GM19452 (cell line): ENCODE results near the gene NLGN1.

ENCODE experiments used
- ATAC-seq: cut with Tn5 transposase; IDR thresholded peaks from one replicate; pipeline ENCODE4 v1.9.1; 2021; ENCODE audit not compliant: unreplicated experiment

The NLGN1 gene

GRCh38 chr3:173708191-173708590 is 310.6 kb downstream of the NLGN1 start:
- ATAC-seq: no peak

- no peak for ATAC-seq
These were observed 311.5 kb downstream of the NLGN1 start for GRCh38 chr3:173709026-173709425.

DNA sequence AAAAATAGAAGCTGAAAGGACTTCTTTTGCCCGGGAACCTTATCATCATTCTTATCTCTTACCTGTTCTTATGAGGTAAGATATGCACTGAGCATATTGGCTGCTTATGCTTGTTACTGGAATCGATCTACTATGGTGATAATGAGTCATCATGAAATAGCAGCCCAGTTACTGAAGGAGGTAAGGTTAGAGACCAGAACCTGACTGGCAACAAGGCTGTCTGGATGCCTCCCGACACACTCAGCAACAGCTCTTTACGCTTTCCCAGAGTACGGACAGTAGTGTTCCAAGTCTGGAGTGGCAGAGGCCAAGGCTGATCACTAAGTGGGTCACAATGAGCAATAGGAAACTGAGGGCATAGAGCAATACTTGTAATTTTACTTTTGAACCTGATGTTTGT is 314.1 kb downstream of the NLGN1 start:
- no peak for ATAC-seq

DNA sequence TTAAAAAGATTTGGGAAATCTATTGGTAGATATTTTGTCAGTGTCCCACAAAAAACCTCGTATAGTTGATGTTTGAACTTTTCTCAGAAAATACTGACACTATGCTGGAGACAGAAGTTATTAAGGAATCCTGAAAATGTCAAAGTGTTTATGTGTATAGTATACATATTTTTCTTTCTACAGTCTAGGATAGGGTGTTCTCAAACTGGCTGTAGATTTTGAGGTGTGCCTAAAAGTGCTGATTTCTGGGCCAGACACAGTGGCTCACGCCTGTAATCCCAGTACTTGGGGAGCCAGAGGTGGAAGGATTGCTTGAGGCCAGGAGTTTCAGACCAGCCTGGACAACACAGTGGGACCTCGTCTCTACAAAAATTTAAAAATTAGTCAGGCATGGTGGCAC is 322.0 kb downstream of the NLGN1 start:
- ATAC-seq: no peak

DNA sequence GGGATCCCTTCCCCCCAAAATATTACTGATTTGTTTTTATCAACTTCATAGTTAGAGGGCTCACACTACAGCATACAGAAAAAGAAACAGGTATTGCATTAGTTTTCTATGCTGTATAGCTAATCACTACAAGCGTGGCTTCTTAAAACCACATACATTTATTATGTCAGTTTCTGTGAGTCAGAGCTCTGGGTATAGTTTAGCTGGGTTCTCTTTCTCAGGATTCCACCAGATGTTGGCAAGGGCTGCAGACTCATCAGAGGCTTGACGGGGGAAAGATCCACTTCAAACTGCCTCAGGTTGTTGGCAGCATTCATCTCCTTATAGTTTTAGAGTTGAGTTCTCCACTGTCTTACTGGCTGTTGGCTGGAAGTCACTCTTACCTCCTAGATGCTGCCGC is 328.0 kb downstream of the NLGN1 start:
- ATAC-seq: no peak

- ATAC-seq: no peak
These were observed 332.8 kb downstream of the NLGN1 start for GRCh38 chr3:173730391-173730790.

DNA sequence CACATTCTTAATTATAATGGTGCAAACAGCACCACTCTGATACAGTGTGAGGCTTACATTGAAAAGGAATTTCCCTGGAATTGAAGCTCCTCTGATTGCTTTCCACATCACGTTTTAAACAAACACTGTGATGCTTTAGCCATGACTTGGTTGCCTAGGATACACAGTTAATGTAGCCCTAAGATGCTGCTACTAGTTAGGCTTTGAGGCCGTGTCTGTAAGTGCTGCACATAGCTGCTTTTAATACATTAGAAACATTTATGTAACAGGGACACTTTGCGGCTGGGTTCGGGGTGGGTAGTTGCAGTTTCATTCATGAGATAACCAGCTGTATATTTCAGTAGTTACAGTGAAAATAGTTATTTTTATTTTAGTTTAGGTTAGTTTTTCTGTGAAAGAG is 334.7 kb downstream of the NLGN1 start:
- ATAC-seq: no peak

DNA sequence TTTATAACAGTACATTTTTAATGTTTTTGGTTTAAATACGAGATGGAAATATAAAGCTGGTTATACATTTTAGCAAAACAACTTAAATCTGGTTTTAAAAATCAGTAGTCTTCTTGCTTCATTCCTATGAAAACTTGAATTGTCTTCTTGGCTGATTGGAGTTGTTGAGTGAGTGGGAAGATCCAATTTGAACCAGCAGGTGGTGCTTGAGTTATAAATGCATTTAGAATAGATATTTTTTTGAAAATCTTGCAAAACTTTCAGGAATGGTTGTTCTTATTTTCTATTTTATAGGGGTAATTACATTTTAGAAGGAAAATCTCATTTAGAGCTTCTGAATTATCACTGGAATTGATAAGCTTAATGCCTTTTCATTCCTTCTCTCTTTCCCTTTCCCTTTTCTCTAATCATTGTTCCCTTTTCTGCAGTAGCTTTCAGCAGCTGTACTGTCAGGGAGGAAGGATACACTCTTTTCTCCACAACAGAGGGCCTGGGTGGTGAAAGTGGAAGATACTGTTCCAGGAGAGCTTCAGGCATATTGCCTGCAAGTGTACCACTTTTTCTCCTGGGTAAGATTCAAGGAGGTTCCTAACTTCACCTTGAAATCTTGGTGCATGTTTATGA is 335.6 kb downstream of the NLGN1 start:
- no peak for ATAC-seq

- ATAC-seq: no peak
These were observed 336.9 kb downstream of the NLGN1 start for GRCh38 chr3:173734473-173734872.

DNA sequence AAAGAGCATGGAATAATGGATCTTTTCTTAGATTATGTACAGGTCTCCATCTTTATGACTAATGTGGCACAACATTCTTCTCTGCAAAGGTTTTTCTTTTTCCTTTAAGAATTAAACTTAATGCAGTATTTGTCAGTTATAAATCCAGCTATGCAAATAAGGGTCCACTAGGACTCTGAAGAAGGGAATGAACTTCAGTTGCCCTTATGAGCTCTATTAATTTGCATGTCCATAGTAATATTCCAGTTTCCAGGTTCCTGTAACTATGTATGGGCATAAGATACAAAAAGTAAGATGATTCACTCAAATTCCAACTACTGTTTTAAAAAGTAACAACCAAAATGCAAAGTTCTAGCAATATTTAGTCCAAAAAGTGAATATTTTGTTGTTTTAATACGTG is 337.4 kb downstream of the NLGN1 start:
- no peak for ATAC-seq

DNA sequence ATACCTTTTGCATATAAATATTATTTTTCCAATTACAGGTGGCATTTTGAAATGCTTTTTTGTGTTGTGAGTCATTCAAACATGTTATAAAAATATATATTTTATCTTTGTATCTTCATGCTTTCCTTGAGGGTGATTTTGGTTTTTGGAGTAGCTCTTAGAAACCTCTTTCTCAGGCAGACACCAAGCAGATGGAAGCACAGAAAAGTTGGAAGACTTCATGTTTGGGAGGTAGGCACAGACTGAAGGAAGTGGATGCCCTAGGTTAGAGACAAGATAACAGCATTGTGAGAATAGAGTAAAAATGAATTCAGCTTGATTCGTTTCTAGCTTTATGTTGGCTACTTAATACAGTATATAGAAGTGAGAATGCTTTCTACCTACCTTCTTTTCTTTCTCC is 338.3 kb downstream of the NLGN1 start:
- ATAC-seq: no peak

- no peak for ATAC-seq
These were observed 339.7 kb downstream of the NLGN1 start for GRCh38 chr3:173737167-173737808.

- ATAC-seq: no peak
These were observed 342.2 kb downstream of the NLGN1 start for GRCh38 chr3:173739726-173740125.

GRCh38 chr3:173742491-173742890 is 344.9 kb downstream of the NLGN1 start:
- ATAC-seq: no peak

DNA sequence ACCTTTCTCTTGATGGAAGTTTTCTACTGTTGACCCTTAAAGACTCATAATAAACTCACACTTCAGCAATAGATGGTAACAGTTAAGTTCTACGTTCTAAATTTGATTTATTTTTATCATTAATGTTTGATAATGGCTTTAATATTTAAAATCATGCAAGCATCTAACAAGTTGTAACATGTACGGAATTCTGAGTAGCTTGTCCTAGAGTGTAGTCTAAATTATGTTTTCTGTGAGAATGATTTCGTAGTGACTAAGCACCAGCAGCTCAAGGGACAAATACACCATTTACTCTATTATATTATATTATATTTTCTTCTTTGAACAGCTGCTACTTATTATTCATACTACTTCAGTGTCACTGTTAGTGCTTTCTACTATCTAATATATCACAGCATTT is 345.6 kb downstream of the NLGN1 start:
- no peak for ATAC-seq

- ATAC-seq: no peak
These were observed 346.0 kb downstream of the NLGN1 start for GRCh38 chr3:173743516-173743915.

GRCh38 chr3:173744479-173744878 is 346.9 kb downstream of the NLGN1 start:
- no peak for ATAC-seq

DNA sequence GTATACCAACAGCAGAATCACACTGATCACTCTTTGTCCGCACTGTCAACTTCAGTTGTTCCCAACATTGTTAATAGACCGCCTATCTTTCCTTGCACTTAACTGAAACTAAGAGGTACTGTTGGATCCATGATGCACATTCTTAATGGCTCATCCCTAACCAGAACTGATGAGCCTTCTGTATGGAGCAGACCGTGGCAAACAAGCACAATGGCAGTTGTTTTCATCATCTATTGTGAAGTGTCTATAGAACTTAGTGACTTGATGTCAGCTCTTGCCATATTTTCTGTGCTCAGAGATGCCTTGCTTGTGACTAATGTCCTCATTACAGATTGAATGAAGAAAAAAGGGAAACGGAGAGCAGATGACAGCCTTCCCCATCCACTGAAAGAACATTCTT is 347.4 kb downstream of the NLGN1 start:
- no peak for ATAC-seq

DNA sequence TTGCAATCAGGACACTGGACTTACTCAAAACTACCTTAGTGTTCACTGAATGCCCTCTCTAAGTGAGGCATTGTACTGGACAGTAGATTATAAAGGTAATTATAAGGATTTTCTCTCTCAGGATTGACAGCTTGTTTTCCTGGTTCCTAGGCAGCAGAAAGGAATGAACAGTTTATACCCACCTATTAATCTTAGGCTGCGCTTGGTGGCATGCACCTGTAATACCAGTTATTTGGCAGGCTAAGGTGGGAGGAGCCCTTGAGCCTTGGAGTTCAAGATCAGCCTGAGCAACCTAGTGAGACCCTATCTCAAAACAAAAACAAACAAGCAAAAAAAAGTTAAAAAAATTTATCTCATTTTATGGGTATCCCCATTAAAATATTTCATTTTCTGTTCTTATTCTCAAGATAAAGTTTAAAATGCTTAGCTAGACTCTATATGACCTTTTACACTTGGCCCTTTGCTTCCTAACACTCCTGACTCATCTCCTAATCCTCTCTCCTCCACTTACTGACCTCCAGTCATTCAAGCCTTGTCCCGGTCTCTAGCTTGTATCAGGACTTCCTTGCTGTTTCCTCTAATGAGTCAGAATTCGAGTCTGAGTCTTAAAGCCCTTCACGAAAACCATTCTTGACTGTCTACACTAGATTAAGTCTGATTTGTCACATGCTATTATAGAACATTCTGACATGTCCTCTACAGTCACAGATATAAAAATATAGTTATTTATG is 348.6 kb downstream of the NLGN1 start:
- no peak for ATAC-seq

GRCh38 chr3:173747427-173747826 is 349.9 kb downstream of the NLGN1 start:
- ATAC-seq: no peak

DNA sequence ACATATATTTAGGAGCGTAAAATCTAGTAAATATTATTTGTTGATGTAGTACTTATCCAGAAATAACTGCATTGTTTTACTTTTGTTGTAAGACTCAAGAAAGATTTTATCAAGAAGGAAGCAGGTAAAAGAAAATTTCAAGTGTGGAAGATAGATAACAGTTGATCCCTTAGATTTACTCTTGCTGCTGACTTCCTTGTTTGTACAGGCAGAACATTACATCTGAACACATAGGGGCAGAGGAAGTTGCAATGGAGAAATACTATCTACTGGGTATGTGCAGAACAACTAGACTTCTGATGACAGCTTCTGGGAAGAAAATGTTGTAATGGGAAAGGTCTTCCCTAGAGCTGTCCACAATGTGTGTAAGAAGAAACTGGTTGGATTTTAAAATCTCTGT is 350.6 kb downstream of the NLGN1 start:
- ATAC-seq: no peak

GRCh38 chr3:173750095-173750494 is 352.6 kb downstream of the NLGN1 start:
- no peak for ATAC-seq
